T-helper 1 cell treated with Interleukin-12 subunit alpha and Interleukin-12 subunit beta and Interleukin-4 antibody, amounts not matched to agents 30 μg/mL and 1 μg/mL, for 36 hours (primary cell): ENCODE measurements around the gene DMRTC2.
A peak's percentile ranks its signal among the peaks of the same experiment; 100 is the strongest.

ENCODE experiments used
- H3K27ac Mint-ChIP-seq: one replicate; pipeline ENCODE4 v1.8.0; 2021; ENCODE audit warnings: mild to moderate bottlenecking, mixed read lengths
- H3K27me3 Mint-ChIP-seq: one replicate; pipeline ENCODE4 v1.8.0; 2021; ENCODE audit warnings: low read depth, mixed read lengths
- H3K36me3 Mint-ChIP-seq: one replicate; pipeline ENCODE4 v1.8.0; 2021; ENCODE audit warnings: low read depth, mixed read lengths
- H3K4me1 Mint-ChIP-seq: one replicate; pipeline ENCODE4 v1.8.0; 2021; ENCODE audit warnings: low read depth, mixed read lengths
- H3K4me3 Mint-ChIP-seq: one replicate; pipeline ENCODE4 v1.8.0; 2021; ENCODE audit warnings: mild to moderate bottlenecking, moderate library complexity, mixed read lengths
- H3K9me3 Mint-ChIP-seq: one replicate; pipeline ENCODE4 v1.8.0; 2021; ENCODE audit warnings: mixed read lengths

The DMRTC2 gene

DNA sequence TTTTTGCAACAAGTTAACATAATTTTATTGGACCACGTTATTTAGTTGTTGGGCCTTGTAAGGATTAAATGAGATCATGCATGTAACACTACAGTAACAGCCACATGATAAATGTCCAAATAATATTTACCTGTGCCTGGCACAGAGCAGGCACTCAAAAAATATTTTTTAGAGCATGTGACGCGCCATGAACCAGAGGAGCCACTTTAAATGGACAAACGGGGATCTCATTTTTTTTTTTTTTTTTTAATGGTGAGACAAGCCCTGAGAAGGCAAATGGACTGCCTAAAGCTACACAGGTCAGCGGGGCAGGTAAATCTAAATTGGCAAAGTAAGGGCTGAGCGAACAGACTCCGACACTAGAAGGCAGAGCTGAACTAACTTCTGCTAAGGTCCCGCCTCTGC, 14.4 kb downstream of the DMRTC2 start:
- H3K4me3 Mint-ChIP-seq: peak overlapping the region; percentile 91

DNA sequence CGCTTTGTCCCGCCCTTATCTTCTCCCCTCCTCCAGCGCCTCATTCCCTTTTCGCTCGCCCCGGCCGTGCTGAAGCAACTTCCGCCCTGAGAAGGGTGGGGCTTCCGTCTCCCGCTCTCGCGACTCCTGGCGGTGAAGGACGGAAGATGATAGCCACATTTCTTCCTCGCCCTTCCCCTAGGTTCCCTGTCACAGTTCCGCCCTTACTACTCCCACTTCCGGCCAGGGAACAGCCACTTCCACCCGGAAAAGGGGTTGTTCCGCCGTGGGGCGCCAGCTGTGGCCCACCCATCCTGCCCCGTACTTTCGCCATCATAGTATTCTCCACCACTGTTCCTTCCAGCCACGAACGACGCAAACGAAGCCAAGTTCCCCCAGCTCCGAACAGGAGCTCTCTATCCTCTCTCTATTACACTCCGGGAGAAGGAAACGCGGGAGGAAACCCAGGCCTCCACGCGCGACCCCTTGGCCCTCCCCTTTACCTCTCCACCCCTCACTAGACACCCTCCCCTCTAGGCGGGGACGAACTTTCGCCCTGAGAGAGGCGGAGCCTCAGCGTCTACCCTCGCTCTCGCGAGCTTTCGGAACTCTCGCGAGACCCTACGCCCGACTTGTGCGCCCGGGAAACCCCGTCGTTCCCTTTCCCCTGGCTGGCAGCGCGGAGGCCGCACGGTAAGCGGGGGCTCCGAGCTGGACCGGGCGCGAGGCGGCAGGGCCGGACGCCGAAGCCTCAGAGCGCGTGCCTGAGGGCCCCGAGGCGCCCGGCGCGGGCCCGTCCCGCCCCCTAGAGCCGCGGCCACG, 15.0 kb downstream of the DMRTC2 start, which contains the start of gene RPS19:
Gene RPS19, plus strand, starts transcription at position 638 of the 801 bp plus-strand sequence. CDS start 520 bp downstream, outside the sequence.
- peaks cover 42% of the 10 kb centered on the region for H3K36me3 Mint-ChIP-seq

More for the DNA sequence above, 14.4 kb downstream of the DMRTC2 start:
- Mint-ChIP-seq H3K4me1 (peaks cover 31% of the 10 kb centered on the region), H3K27me3 (peaks cover 9% of the 10 kb centered on the region), H3K9me3 (no peaks in the 10 kb centered on the region), H3K36me3 (peaks cover 36% of the 10 kb centered on the region), H3K27ac (peak overlapping the region; percentile 96)

DNA sequence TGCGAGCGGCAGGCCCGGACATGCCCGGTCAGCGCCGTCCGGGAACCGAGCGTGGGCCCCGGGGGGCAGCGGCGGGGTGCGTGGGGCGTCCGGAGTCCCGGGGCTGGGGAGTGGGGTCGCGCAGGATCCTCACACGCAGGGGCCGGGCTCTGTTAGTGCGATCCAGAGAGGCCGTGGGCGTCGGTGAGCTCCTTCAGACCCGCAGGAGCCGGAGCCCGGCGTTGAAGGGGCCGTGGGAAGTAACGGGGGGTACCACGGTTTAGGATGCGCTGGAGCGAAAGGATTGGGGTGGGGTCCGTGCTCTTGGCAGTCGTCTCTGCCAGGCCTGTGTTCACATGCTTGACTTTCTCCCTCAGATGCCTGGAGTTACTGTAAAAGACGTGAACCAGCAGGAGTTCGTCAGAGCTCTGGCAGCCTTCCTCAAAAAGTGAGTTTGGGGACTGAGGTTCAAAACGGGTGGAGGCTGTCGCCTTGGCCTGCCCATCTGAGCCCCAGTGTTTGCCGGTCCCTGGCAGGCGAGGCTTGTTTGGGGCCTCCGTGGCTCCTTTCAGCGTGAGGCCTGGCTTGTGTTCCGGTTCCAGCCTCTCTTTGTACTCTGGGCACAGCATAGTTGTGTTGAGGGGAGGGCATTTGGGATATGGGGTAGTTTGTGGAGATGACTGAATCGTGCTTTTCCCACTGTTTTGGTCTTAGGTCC, 15.7 kb downstream of the DMRTC2 start:
- Mint-ChIP-seq H3K4me1 (peaks cover 39% of the 10 kb centered on the region), H3K36me3 (peaks cover 48% of the 10 kb centered on the region), H3K9me3 (no peaks in the 10 kb centered on the region)

More for the DNA sequence above, 15.0 kb downstream of the DMRTC2 start, which contains the start of gene RPS19:
- Mint-ChIP-seq H3K4me1 (peaks cover 37% of the 10 kb centered on the region), H3K9me3 (no peaks in the 10 kb centered on the region), H3K27me3 (peaks cover 3% of the 10 kb centered on the region), H3K27ac (peak within 1 kb of the TSS; percentile 96), H3K4me3 (peak within 1 kb of the TSS; percentile 91)

DNA sequence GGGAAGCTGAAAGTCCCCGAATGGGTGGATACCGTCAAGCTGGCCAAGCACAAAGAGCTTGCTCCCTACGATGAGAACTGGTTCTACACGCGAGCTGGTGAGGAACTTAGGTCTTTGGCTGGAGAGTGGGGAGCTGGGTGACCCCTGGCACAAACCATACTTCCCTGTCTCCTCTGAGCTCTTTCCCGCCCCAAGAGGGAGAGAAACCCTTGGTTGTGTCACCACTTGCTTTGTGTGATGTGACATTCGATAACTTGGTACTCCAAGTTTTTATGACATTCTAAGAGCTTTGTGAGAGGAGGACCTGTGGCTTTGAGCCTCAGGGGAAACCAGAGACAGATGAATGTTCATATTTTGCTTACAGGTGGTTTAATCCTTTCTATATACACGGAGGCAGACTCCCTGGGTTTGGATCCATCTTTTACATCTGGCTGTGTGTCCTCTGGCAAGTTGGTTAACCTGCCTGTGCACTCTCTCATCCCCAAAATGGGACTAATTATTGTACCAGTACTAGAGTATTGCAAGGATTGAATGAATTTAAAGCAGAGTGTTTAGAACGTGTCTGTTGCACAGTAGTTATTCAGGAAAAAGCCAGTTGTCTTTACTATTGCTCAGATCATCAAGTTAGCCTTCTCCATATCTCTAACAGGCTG, 16.4 kb downstream of the DMRTC2 start:
- H3K27ac Mint-ChIP-seq: peak overlapping the region; percentile 89
- no peaks in the 10 kb centered on the region for H3K9me3 Mint-ChIP-seq
- H3K4me1 Mint-ChIP-seq: peaks cover 41% of the 10 kb centered on the region
- H3K27me3 Mint-ChIP-seq: no peaks in the 10 kb centered on the region
- H3K36me3 Mint-ChIP-seq: peaks cover 51% of the 10 kb centered on the region
- peak overlapping the region; percentile 91 for H3K4me3 Mint-ChIP-seq

More for the DNA sequence above, 15.7 kb downstream of the DMRTC2 start:
- H3K27ac Mint-ChIP-seq: peak overlapping the region; percentile 89
- H3K27me3 Mint-ChIP-seq: no peaks in the 10 kb centered on the region
- H3K4me3 Mint-ChIP-seq: peak overlapping the region; percentile 91

DNA sequence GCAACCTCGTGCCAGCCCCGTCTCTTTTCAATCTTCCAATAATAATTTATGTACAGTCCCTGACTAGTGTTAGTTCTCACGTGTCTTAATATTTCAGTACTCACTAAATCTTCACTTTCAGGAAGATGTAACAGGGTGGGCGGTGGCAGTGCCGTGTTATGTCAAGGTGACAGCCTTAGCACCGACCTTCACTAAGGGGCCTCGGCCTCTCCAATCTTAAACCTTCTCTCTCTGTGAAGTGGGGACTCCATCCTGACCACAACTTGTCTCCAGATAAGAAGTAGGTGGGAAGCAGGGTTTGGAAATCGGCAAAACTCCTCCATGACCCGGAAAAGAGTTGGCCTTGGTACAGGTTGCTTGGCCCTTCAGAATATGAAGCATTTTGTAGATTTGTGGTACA, 17.0 kb downstream of the DMRTC2 start:
- Mint-ChIP-seq H3K4me3 (peak overlapping the region; percentile 91), H3K27me3 (no peaks in the 10 kb centered on the region), H3K27ac (peak overlapping the region; percentile 89), H3K36me3 (peaks cover 53% of the 10 kb centered on the region), H3K9me3 (no peaks in the 10 kb centered on the region), H3K4me1 (peaks cover 44% of the 10 kb centered on the region)

DNA sequence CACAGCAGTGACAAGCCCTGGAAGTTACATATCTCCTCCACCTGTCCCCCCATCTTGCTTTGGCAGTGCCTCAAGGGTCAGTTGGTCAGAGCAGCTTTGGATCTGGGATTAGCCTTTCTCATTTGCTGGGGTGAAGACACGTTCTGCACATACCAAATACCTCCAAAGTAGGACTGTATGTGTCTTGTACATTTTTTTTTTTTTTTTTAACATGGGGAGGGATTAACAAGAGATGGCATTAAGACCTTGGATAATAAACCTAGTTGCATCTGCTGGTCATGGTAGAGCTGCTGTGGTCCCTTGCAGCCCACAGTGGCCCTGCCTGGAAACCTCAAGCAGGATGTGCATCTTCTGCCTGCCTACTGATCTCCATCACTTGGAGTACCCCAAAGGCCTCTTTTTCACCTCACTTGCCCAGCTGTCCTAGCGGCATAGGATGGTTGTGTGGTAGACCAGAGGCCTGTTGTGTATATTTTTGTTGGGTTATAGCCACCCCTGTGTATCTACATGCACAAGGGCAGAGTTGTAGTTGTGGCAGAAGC, 17.7 kb downstream of the DMRTC2 start:
- peaks cover 45% of the 10 kb centered on the region for H3K4me1 Mint-ChIP-seq
- H3K27me3 Mint-ChIP-seq: no peaks in the 10 kb centered on the region
- peak overlapping the region; percentile 55 for H3K27ac Mint-ChIP-seq
- H3K4me3 Mint-ChIP-seq: peak overlapping the region; percentile 91
- H3K9me3 Mint-ChIP-seq: no peaks in the 10 kb centered on the region
- peaks cover 53% of the 10 kb centered on the region for H3K36me3 Mint-ChIP-seq

DNA sequence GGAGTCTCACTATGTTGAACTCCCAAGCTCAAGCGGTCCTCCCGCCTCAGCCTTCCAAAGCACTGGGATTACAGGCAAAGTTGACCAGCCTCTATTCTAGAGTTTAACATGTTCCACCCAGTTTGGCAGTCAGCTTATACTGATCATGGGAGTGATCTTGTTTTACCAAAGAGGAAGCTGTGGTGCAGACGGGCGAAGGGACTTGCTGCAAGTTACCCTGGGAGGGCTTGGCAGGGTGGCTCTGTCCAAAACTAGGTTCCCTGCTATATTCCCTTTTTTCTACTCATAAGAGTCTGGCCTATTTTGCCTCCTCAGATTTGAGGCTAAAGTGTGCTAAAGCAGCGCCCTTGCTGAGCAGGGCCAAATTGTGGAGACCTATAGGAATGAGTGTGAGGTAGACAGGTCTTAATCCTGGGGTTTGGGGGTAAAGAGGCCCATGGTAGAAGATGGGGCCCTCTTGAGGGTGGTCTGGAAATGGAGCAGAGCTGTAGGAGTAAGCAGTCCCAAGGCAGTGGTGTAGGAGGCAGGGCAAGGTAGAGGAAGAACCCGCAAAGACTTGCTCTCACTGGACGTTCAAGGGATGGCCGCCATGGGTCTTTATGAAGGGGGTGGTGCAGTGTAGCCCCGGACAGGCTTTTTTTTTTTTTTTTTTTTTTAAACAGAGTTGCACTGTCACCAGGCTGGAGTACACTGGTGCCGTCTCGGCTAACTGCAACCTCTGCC, 18.5 kb downstream of the DMRTC2 start:
- H3K4me1 Mint-ChIP-seq: peaks cover 51% of the 10 kb centered on the region

DNA sequence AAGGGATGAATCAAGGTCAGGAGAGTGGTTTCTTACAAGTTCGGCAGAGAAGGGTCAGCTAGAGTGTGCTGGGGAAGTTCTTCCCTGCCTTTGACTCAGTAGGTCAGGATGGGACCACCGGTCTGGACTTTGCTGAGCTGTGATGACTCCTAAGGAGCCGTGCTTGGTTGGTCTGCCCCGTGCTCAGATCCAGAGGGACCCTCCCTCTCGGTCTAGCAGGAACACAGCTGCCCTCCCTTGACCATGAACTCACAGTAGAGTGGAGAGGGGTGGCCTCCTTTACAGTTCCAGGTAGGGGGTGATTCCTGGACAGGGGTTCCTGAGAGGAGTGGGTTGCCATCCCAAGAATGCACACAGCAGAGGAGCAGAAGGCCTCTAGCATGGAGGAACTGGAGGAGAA, 19.5 kb downstream of the DMRTC2 start:
- Mint-ChIP-seq H3K4me3 (peak overlapping the region; percentile 21), H3K27me3 (no peaks in the 10 kb centered on the region), H3K36me3 (peaks cover 63% of the 10 kb centered on the region), H3K4me1 (peaks cover 52% of the 10 kb centered on the region), H3K9me3 (no peaks in the 10 kb centered on the region), H3K27ac (peak overlapping the region; percentile 22)

More for the DNA sequence above, 18.5 kb downstream of the DMRTC2 start:
- Mint-ChIP-seq H3K4me3 (peak overlapping the region; percentile 91), H3K36me3 (peaks cover 60% of the 10 kb centered on the region), H3K9me3 (no peaks in the 10 kb centered on the region), H3K27ac (peak overlapping the region; percentile 52), H3K27me3 (no peaks in the 10 kb centered on the region)

DNA sequence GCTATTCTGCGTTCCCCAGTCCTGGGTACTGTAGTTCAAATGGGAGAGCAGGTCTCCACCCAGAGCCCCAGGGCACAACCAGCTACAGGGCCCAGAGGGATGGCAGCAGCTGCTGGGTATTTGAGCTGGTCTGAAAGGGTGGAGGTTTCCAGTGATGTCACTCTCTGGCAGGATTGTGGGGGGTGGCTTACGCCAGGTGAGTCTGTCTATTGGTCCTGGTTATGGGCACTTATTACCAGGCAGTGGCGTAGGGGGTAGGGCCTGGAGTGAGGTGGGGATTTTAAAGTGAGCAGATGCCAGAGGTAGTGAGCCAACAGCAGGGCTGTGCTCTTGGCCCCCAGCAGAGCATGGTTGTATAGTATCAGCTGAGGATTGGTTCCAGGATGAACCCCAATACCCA, 21.4 kb downstream of the DMRTC2 start:
- Mint-ChIP-seq H3K9me3 (no peaks in the 10 kb centered on the region), H3K36me3 (peaks cover 69% of the 10 kb centered on the region), H3K4me3 (no peak overlapping the region), H3K27ac (no peak overlapping the region), H3K27me3 (no peaks in the 10 kb centered on the region), H3K4me1 (peaks cover 63% of the 10 kb centered on the region)

DNA sequence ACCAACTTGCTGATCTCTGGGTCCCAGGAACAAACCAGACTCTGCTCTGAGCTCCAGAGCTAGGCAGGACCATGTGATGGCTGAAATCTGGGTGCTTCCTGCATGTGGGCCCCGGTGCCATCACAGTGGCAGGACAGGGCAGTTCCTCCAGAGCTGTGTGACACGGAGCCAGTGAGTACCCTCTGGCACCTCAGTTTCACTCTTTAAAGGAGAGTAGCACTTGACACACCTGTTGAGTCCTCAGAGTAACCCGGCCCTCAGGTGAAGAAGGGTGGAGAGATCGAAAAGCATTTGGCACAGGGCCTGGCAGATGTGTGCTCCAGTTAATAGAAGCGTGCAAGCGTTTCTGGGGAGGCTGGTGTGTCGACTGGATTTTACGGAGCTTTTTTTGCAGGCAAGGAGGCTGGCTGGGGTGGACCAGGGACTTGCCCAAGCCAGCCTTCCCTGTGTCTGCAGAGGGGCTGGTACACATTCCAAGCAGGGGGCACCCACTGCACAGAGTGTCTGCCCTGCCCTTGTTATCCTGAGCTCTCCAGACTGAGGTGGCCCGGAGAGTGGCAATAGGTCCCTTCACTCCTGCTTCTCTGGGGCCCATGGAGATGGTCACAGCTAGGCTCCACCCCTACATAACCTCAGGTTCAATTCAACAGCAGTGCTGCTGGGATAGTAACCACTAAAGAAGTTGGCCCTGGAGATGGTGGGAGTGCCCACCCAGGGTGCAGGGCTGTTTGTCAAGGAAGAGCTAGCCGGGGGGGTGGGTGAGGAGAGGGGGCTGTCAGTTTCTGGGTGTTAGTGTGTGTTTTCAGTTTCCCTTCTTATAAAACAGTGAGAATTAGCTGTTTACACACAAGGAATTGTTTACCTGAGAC, 23.5 kb downstream of the DMRTC2 start:
- no peaks in the 10 kb centered on the region for H3K9me3 Mint-ChIP-seq
- H3K4me1 Mint-ChIP-seq: peaks cover 59% of the 10 kb centered on the region
- peak overlapping the region; percentile 64 for H3K27ac Mint-ChIP-seq
- peak overlapping the region; percentile 33 for H3K4me3 Mint-ChIP-seq
- H3K27me3 Mint-ChIP-seq: no peaks in the 10 kb centered on the region
- H3K36me3 Mint-ChIP-seq: peaks cover 63% of the 10 kb centered on the region

DNA sequence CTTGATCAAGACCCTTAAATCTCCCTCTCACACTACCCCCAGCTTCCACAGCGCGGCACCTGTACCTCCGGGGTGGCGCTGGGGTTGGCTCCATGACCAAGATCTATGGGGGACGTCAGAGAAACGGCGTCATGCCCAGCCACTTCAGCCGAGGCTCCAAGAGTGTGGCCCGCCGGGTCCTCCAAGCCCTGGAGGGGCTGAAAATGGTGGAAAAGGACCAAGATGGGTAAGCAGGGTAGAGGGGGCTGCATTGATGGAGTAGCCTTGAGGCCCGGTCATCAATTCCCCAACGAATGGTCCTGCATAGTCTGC, 24.1 kb downstream of the DMRTC2 start:
- H3K36me3 Mint-ChIP-seq: peaks cover 60% of the 10 kb centered on the region
- no peak overlapping the region for H3K4me3 Mint-ChIP-seq

DNA sequence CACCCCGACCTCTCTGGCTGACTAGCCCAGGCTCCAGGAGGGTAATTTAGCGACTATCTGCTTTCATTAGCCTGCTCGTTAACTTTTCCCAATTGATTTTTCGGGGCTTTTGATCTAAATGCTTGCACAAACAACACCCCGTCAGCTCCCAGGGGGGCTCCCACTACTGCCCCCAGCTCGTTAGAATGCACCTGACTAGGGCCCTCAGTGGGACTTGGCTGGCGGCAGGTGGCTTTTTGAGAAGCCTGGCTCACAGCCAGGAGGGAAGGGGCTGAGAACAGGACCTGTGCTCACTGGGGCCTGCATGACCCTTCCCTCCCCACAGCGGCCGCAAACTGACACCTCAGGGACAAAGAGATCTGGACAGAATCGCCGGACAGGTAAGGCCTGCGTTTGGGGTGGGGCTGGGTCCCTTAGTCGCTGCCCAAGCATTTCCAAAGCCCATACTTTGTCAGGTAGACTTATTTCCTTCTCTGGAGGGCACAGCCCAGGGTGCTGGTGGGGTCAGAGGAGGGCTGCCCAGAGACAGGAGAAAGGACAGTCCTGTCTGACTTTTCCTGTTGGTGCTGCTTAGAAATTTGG, 24.6 kb downstream of the DMRTC2 start:
- peaks cover 55% of the 10 kb centered on the region for H3K4me1 Mint-ChIP-seq
- H3K36me3 Mint-ChIP-seq: peaks cover 54% of the 10 kb centered on the region

More for the DNA sequence above, 24.1 kb downstream of the DMRTC2 start:
- H3K4me1 Mint-ChIP-seq: peaks cover 60% of the 10 kb centered on the region
- peak overlapping the region; percentile 64 for H3K27ac Mint-ChIP-seq
- H3K27me3 Mint-ChIP-seq: no peaks in the 10 kb centered on the region
- no peaks in the 10 kb centered on the region for H3K9me3 Mint-ChIP-seq

DNA sequence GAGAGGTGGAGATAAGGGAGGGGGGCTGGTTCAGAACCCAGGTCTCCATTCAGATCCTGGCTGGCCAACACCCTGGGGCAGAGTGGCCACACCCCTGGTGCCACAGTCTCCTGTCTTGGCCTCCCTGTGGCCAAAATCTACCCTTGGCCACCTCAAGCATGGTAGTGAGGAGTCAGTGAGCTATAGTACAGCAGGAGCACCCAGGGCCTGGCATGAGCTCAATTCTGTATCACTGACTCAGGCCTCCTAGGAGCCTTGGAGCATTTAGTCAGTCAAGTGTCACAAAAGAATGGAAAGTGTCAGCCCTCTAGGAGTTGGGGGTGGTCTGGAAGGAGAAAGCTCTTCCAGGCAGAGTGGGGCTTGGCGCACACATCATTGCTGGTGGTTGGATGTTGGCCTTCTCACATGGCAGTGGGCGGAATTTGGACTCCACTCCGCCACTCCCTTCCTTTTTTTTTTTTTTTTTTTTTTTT, 25.6 kb downstream of the DMRTC2 start:
- Mint-ChIP-seq H3K4me1 (peaks cover 53% of the 10 kb centered on the region), H3K36me3 (peaks cover 46% of the 10 kb centered on the region), H3K9me3 (no peaks in the 10 kb centered on the region), H3K27ac (peak overlapping the region; percentile 66), H3K4me3 (peak overlapping the region; percentile 61), H3K27me3 (no peaks in the 10 kb centered on the region)

More for the DNA sequence above, 24.6 kb downstream of the DMRTC2 start:
- Mint-ChIP-seq H3K4me3 (peak overlapping the region; percentile 17), H3K27ac (peak overlapping the region; percentile 72), H3K9me3 (no peaks in the 10 kb centered on the region), H3K27me3 (no peaks in the 10 kb centered on the region)
